Thoracic aorta (tissue), 2 donors: Measurements from ENCODE around the gene DOK4. TPM values are rescaled to one million over a fixed set of nuclear protein-coding genes. Genes with fewer than 3 reads are reported as not detected.

Experiments
- ATAC-seq: fragments of 150-250 bp; one replicate; pipeline ENCODE4 v1.8.0; 2017; ENCODE audit warnings: low read depth; ENCODE audit not compliant: insufficient number of reproducible peaks, low FRiP score
- DNase-seq: peaks from one replicate; pipeline ENCODE4 v3.0.0-alpha.2; 2020; ENCODE audit warnings: low spot score
- H3K27ac ChIP-seq, 2 donors: fragments of 200-600 bp; sonication (generic); 1 replicate in 1 of 2; 2 replicates in 1 of 2; pipeline ENCODE4 v1.5.1; 2016; ENCODE audit warnings: mild to moderate bottlenecking in 2 of 2, moderate library complexity in 2 of 2
- H3K27me3 ChIP-seq: fragments of 200-600 bp; sonication (generic); replicated peaks from 2 replicates; pipeline ENCODE4 v1.6.0; 2016; ENCODE audit warnings: mild to moderate bottlenecking; ENCODE audit not compliant: insufficient read depth
- H3K36me3 ChIP-seq: fragments of 200-600 bp; sonication (generic); one replicate; pipeline ENCODE4 v1.5.1; 2016
- H3K4me1 ChIP-seq, 2 donors: fragments of 200-600 bp; sonication (generic); 1 replicate in 1 of 2; 2 replicates in 1 of 2; pipeline versions ENCODE4 v1.5.1 to v1.6.0; 2016; ENCODE audit warnings: low read depth in 2 of 2, mild to moderate bottlenecking in 1 of 2; ENCODE audit not compliant: control insufficient read depth in 1 of 2
- H3K4me3 ChIP-seq: fragments of 200-600 bp; sonication (generic); 2 replicates; pipeline ENCODE4 v1.5.1; 2016; ENCODE audit warnings: mild to moderate bottlenecking
- H3K9me3 ChIP-seq: fragments of 200-600 bp; sonication (generic); 2 replicates; pipeline ENCODE4 v1.5.1; 2016
- CTCF ChIP-seq: fragments of 200-600 bp; sonication (generic); IDR thresholded peaks from one replicate; pipeline ENCODE4 v1.5.1; 2019; ENCODE audit warnings: antibody characterized with exemption
- total RNA-seq, 2 donors: library from RNA; depleted of rRNA; stranded (reverse); fragments of >200 nt; gene quantifications; one replicate each; pipeline versions ENCODE4 v1.1.0 to v1.2.3, GENCODE V29; 2016

DOK4 gene
- total RNA-seq, 2 donors from 2014 or later: 43.2 to 70.1 TPM

GRCh38 chr16:57514371-57514770 is 28.1 kb upstream of the DOK4 start:
- H3K27me3 ChIP-seq: no peaks in the 10 kb centered on the region
- no peak overlapping the region for H3K4me3 ChIP-seq
- H3K4me1 ChIP-seq: no peaks in the 10 kb centered on the region
- H3K36me3 ChIP-seq: peaks cover 54% of the 10 kb centered on the region
- H3K9me3 ChIP-seq: no peaks in the 10 kb centered on the region
- TF ChIP-seq CTCF: no peak
- ATAC-seq: no peak
- no peak overlapping the region for H3K27ac ChIP-seq
- DNase-seq: no peak

GRCh38 chr16:57513371-57514102 is 27.2 kb upstream of the DOK4 start:
- ATAC-seq (no peak), DNase-seq (no peak)
- Histone ChIP-seq H3K4me1 (no peaks in the 10 kb centered on the region), H3K27ac (no peak overlapping the region), H3K4me3 (no peak overlapping the region), H3K36me3 (peaks cover 52% of the 10 kb centered on the region), H3K9me3 (no peaks in the 10 kb centered on the region), H3K27me3 (no peaks in the 10 kb centered on the region)
- TF ChIP-seq CTCF: no peak

- Histone ChIP-seq H3K36me3 (peaks cover 41% of the 10 kb centered on the region), H3K9me3 (no peaks in the 10 kb centered on the region), H3K27ac (no peak overlapping the region), H3K4me3 (no peak overlapping the region), H3K4me1 (no peaks in the 10 kb centered on the region), H3K27me3 (no peaks in the 10 kb centered on the region)
- ATAC-seq: no peak
- DNase-seq: no peak
- no peak for TF ChIP-seq CTCF
Measured at GRCh38 chr16:57512296-57513001, 26.2 kb upstream of the DOK4 start.

- Histone ChIP-seq H3K27ac (no peak overlapping the region), H3K4me3 (no peak overlapping the region), H3K9me3 (no peaks in the 10 kb centered on the region), H3K27me3 (no peaks in the 10 kb centered on the region), H3K36me3 (peaks cover 21% of the 10 kb centered on the region), H3K4me1 (no peaks in the 10 kb centered on the region)
- DNase-seq: no peak
- no peak for ATAC-seq
- TF ChIP-seq CTCF: no peak
Measured at GRCh38 chr16:57510016-57510871, 24.0 kb upstream of the DOK4 start.
